Thoracic aorta endothelial cell (primary cell): ENCODE data around the gene RAB6D. TPM values are rescaled to one million over a fixed set of nuclear protein-coding genes. Genes with fewer than 3 reads are reported as not detected.

Source experiments
- total RNA-seq: library from RNA; depleted of rRNA; stranded (reverse); fragments of >200 nt; gene quantifications from 2 replicates; pipeline ENCODE4 v1.2.3, GENCODE V29; 2012

RAB6D gene
- total RNA-seq: 0.07 TPM in 1 of 2 replicates, not detected in the other

GRCh38 chr2:131363703-131364186 lies at the start of gene RAB6D:
TSS of gene RAB6D (minus strand) at chr2:131364168. CDS start at chr2:131363720, 448 bp downstream.

Other genes starting within 250 kb of the RAB6D start
- 0.07 and 0.40 TPM in 2 replicates for gene POTEE, start 154.6 kb downstream of the RAB6D start, total RNA-seq
- gene TUBA3D, start 112.0 kb upstream of the RAB6D start, total RNA-seq: not detected in 2 replicates
- 66.1 and 84.0 TPM in 2 replicates for gene MZT2A, start 128.2 kb upstream of the RAB6D start, total RNA-seq
- gene CCDC74A, start 163.7 kb upstream of the RAB6D start, total RNA-seq: 3.9 and 5.6 TPM in 2 replicates